ENCODE data around the gene LYSMD2.

Gene LYSMD2

DNA sequence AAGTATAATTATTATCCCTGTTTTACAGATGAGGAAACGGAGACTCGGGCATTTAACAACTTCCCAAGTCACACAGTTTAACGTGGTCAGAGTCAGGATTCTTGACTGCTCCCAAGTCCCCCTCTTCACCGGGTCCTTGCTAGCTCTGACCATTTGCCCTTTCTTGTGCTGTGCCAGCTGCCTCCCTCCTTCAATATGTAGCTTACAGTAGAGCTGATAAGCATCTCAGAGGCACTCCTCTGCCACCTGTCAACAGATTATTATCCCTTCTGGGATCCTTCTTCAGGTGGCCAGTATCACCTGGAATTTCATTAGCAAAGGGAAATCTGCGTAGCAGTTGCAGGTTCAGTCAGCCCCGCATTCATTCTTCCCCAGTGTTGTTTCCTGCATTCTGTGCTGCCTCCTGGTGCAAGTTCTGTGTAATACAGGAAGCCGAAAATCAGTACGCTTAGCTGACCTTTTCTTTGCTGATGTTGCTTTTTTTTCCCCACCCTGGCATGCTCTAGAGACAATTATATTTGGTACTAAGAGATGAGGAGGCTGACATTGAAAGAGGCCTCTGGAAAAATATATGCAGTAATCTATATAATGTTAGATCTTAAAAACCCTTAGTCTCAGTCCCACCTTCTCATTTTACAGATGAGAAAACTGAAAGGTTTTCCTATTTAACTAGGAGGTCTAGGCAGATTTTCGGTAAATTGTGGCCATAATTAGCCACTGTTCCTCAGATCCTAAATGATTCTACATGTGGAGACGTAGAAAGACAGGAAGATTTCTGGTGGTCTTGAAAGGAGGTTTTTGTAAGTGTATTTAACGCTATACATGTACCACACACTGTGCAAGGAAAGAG lies 38.7 kb upstream of the LYSMD2 start:
- H3K27me3 ChIP-seq (ENCODE audit: control insufficient read depth, low read length), result no peaks in the 10 kb centered on the region
- no peaks in the 10 kb centered on the region for H4K20me1 ChIP-seq (ENCODE audit: control insufficient read depth, insufficient read depth, low read depth, low read length)
- no peaks in the 10 kb centered on the region for H3K79me2 ChIP-seq (ENCODE audit: control insufficient read depth, low read length)
- no peak overlapping the region for H3K27ac ChIP-seq (ENCODE audit: low read depth, low read length)
- no peaks in the 10 kb centered on the region for H3K4me1 ChIP-seq (ENCODE audit: control insufficient read depth, low read length)
- no peak overlapping the region for H3K4me2 ChIP-seq (ENCODE audit: low read length)
- H3K36me3 ChIP-seq (ENCODE audit: control insufficient read depth, low read length), result no peaks in the 10 kb centered on the region; the same call in 1 of the 2 replicates
- no peaks in the 10 kb centered on the region for H3F3A ChIP-seq (ENCODE audit: control insufficient read depth, insufficient read depth)
- no peaks in the 10 kb centered on the region for H3K9me3 ChIP-seq (ENCODE audit: control insufficient read depth, insufficient read depth, low read length)
- H3K4me3 ChIP-seq (ENCODE audit: low read length), result no peak overlapping the region
- no peak for TF ChIP-seq EZH2phosphoT487 (IDR thresholded peaks at IDR 0.05; ENCODE audit: borderline replicate concordance, low read length)
- TF ChIP-seq, protein P1, sequence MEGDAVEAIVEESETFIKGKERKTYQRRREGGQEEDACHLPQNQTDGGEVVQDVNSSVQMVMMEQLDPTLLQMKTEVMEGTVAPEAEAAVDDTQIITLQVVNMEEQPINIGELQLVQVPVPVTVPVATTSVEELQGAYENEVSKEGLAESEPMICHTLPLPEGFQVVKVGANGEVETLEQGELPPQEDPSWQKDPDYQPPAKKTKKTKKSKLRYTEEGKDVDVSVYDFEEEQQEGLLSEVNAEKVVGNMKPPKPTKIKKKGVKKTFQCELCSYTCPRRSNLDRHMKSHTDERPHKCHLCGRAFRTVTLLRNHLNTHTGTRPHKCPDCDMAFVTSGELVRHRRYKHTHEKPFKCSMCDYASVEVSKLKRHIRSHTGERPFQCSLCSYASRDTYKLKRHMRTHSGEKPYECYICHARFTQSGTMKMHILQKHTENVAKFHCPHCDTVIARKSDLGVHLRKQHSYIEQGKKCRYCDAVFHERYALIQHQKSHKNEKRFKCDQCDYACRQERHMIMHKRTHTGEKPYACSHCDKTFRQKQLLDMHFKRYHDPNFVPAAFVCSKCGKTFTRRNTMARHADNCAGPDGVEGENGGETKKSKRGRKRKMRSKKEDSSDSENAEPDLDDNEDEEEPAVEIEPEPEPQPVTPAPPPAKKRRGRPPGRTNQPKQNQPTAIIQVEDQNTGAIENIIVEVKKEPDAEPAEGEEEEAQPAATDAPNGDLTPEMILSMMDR (IDR thresholded peaks at IDR 0.05; ENCODE audit: low read depth, low read length, poor library complexity, severe bottlenecking), result peak; percentile 74
- no peaks in the 10 kb centered on the region for H3K9me2 ChIP-seq (replicated peaks; ENCODE audit: control insufficient read depth, low read length)

DNA sequence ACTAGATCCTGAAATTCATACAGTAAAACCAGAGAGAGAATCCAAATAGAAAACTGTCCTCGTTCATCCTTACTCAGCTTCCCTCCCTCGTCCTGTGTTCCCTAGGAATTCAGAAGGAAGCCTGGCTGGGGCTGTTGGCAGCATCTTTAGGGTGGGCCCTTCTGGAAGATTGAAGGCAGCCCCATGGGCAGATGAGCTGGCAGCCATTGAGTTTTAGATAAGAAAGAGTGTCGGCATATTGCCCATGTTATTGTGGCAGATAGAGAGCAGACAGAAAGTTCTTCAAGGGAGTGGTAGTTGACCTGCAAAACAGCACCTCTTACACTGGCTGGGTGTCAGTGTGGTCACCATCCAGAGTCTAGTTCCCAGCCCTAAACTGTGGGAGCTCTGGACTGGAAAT lies 37.5 kb upstream of the LYSMD2 start:
- no peaks in the 10 kb centered on the region for H3K4me1 ChIP-seq (ENCODE audit: control insufficient read depth, low read length)
- no peaks in the 10 kb centered on the region for H3K9me2 ChIP-seq (replicated peaks; ENCODE audit: control insufficient read depth, low read length)
- no peak for TF ChIP-seq EZH2phosphoT487 (IDR thresholded peaks at IDR 0.05; ENCODE audit: borderline replicate concordance, low read length)
- no peak overlapping the region for H3K4me2 ChIP-seq (ENCODE audit: low read length)
- no peak overlapping the region for H3K4me3 ChIP-seq (ENCODE audit: low read length)
- no peak overlapping the region for H3K27ac ChIP-seq (ENCODE audit: low read depth, low read length)
- no peaks in the 10 kb centered on the region for H3K27me3 ChIP-seq (ENCODE audit: control insufficient read depth, low read length)
- H3F3A ChIP-seq (ENCODE audit: control insufficient read depth, insufficient read depth), result no peaks in the 10 kb centered on the region
- H4K20me1 ChIP-seq (ENCODE audit: control insufficient read depth, insufficient read depth, low read depth, low read length), result no peaks in the 10 kb centered on the region
- no peaks in the 10 kb centered on the region; the same call in 1 of the 2 replicates for H3K36me3 ChIP-seq (ENCODE audit: control insufficient read depth, low read length)
- no peaks in the 10 kb centered on the region for H3K79me2 ChIP-seq (ENCODE audit: control insufficient read depth, low read length)
- no peaks in the 10 kb centered on the region for H3K9me3 ChIP-seq (ENCODE audit: control insufficient read depth, insufficient read depth, low read length)

DNA sequence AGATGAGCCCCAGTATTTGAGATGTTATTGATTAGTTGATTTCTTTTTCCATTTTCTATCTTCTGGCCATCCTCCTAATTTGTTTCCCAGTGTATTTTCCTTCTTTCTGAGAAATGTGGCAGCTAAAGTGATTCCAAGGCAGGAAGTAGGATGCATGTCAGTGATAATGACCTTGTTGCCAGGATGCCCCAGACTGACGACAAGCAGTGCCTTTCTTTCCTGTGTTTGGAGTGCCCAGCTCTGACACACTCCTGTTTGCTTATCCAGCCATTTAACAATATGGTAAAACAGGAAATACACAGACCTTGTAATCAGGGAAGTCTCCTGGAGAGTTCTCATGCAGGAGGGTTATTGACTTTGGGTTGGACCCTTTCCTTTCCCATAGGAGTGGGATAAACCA lies 34.3 kb upstream of the LYSMD2 start:
- H3K4me1 ChIP-seq (ENCODE audit: control insufficient read depth, low read length), result peaks cover 6% of the 10 kb centered on the region

More for the DNA sequence above, 34.3 kb upstream of the LYSMD2 start:
- H3K27ac ChIP-seq (ENCODE audit: low read depth, low read length), result no peak overlapping the region
- no peaks in the 10 kb centered on the region for H4K20me1 ChIP-seq (ENCODE audit: control insufficient read depth, insufficient read depth, low read depth, low read length)
- no peak for TF ChIP-seq EZH2phosphoT487 (IDR thresholded peaks at IDR 0.05; ENCODE audit: borderline replicate concordance, low read length)
- TF ChIP-seq, protein P1 (IDR thresholded peaks at IDR 0.05; ENCODE audit: low read depth, low read length, poor library complexity, severe bottlenecking), result no peak
- no peaks in the 10 kb centered on the region for H3K9me3 ChIP-seq (ENCODE audit: control insufficient read depth, insufficient read depth, low read length)
- H3K27me3 ChIP-seq (ENCODE audit: control insufficient read depth, low read length), result no peaks in the 10 kb centered on the region
- H3K79me2 ChIP-seq (ENCODE audit: control insufficient read depth, low read length), result no peaks in the 10 kb centered on the region
- H3K4me2 ChIP-seq (ENCODE audit: low read length), result no peak overlapping the region
- no peaks in the 10 kb centered on the region; the same call in 1 of the 2 replicates for H3K36me3 ChIP-seq (ENCODE audit: control insufficient read depth, low read length)
- no peak overlapping the region for H3K4me3 ChIP-seq (ENCODE audit: low read length)
- no peaks in the 10 kb centered on the region for H3F3A ChIP-seq (ENCODE audit: control insufficient read depth, insufficient read depth)
- no peaks in the 10 kb centered on the region for H3K9me2 ChIP-seq (replicated peaks; ENCODE audit: control insufficient read depth, low read length)

Data from DOHH2 (cell line).